ENCODE results near the gene MTA2. TPM values are rescaled to one million over a fixed set of nuclear protein-coding genes. Genes with fewer than 3 reads are reported as not detected.
"Not testable (repeated sequence)": the region's sequence is repeated elsewhere in the genome, so short reads cannot be mapped to it uniquely, and the experiment has no call there.

MTA2 gene
- total RNA-seq, 1 donor from 2014 or later = 109 TPM

DNA sequence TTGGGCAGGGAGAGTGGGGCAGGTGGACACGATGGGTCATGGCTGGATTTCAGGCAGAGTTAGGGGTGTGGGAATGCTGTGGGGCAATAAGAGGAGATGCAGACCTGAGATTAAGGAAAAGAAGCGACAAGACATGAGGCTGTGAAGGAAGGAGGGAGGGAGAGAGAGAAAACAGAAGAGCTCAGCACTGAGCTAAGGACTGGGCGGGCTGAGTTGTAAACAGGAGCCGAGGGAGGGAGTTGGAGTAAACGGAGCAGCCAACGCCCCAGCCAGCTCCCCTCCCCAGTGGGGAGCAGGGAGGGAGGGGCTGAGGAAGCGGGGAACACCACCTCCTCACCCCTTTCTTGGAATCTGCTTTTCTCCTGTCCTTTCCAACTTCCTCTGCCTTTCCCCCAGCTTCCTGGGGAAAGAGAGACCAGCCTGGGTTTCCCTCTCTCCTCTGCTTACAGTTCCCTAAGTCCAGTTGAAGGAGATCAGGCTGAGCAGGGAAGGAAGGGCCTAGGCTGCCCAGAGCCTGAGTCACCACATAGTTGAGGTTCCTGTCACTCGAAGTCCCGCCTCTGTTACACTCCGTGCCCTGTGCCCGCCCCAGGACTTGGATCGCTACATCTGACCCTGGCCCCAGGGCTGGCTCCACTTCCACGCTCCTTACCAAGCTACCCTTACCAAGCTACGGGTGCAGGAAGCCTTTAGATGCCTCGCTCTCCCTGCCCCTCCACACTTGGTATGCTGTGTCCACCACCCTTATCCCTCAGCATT is 48.4 kb downstream of the MTA2 start:
- TF ChIP-seq, protein P1, sequence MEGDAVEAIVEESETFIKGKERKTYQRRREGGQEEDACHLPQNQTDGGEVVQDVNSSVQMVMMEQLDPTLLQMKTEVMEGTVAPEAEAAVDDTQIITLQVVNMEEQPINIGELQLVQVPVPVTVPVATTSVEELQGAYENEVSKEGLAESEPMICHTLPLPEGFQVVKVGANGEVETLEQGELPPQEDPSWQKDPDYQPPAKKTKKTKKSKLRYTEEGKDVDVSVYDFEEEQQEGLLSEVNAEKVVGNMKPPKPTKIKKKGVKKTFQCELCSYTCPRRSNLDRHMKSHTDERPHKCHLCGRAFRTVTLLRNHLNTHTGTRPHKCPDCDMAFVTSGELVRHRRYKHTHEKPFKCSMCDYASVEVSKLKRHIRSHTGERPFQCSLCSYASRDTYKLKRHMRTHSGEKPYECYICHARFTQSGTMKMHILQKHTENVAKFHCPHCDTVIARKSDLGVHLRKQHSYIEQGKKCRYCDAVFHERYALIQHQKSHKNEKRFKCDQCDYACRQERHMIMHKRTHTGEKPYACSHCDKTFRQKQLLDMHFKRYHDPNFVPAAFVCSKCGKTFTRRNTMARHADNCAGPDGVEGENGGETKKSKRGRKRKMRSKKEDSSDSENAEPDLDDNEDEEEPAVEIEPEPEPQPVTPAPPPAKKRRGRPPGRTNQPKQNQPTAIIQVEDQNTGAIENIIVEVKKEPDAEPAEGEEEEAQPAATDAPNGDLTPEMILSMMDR (conservative IDR thresholded peaks at IDR 0.05; ENCODE audit: low read depth, low read length) = no peak
- peak; percentile 95 for DNase-seq (ENCODE audit: low read depth)
- peak overlapping the region; percentile 49 for H3K4me3 ChIP-seq (ENCODE audit: low read depth, low read length)

DNA sequence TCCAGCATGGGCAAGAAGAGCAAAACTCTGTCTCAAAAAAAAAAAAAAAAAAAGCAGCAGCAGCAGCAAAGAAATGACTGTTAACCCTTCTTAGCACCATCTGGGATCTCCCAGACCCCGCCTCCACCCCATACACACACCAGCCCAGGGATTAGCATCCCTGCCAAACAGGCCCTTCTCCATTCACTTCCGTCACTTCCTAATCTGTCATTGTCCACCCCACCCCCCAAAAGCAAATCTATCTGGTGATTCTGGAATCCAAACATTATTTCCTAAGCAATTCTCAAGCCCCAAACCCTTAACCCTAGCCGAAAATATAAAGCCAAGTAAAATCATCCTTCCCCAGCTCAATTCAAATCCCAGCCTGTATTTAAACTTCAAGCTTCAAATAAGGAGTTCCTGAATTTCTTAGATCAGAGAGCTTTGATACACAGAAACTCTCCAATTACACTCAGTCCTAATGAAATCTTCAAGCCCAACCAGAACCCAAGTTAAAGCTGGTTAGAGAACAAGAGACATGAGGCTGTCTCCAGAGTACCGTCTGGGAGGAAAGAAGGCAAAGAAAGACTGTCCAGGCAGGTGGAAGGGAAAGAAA is 49.1 kb downstream of the MTA2 start:
- TF ChIP-seq, protein P1 (conservative IDR thresholded peaks at IDR 0.05; ENCODE audit: low read depth, low read length) = no peak
- peak overlapping the region; percentile 49 for H3K4me3 ChIP-seq (ENCODE audit: low read depth, low read length)
- DNase-seq (ENCODE audit: low read depth) = no peak

DNA sequence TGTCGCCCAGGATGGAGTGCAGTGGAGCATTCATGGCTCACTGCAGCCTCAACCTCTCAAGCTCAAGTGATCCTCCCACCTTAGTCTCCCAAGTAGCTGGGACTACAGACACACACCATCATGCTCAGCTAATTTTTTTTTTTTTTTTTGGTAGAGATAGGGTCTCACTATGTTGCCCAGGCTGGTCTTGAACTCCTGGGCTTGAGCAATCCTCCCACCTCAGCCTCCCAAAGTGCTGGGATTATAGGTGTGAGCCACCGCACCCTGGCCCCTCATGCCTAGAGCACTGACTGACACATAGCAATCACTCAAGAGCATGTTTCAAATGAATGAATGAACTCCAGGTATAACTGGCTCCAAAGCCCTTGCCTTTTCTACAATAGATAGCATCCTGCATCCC is 51.2 kb downstream of the MTA2 start:
- not testable (repeated sequence) for H3K4me3 ChIP-seq (ENCODE audit: low read depth, low read length)

DNA sequence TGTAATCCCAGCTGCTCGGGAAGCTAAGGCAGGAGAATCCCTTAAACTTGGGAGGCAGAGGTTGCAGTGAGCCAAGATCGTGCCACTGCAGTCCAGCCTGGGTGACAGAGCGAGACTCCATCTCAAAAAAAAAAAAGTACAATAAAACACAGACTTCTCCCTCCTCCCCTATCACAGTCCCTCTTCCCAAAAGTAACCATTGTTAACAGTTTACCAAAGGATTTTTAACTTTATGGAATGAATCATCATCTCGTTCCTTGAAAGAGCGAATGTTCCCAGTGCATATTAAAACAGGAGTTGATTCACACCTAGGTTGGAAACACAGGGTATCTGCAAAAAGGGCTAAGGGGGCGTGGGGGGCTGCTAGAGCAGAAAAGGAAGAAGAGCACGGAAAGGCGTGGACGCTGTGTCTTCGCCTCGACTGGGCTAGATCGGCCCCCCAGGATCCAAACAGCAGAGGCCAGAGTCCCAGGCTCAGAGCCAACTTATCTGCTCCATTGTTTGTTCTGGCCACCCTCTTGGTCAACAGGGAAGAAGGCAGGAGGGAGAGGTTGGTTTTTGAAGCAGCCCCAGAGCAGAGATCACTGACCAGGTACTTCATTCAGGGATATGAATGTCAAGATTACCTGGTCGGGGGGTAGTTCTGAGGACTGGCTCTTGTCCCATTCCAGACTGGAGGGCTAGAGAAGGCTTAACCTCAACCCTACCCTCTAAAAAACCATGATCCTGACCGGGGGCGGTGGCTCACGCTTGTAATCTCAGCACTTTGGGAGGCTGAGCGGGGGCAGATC is 52.9 kb downstream of the MTA2 start:
- TF ChIP-seq, protein P1 (conservative IDR thresholded peaks at IDR 0.05; ENCODE audit: low read depth, low read length) = no peak
- H3K4me3 ChIP-seq (ENCODE audit: low read depth, low read length) = no peak overlapping the region
- no peak for DNase-seq (ENCODE audit: low read depth)

More for the DNA sequence above, 51.2 kb downstream of the MTA2 start:
- not testable (repeated sequence) for DNase-seq (ENCODE audit: low read depth)

DNA sequence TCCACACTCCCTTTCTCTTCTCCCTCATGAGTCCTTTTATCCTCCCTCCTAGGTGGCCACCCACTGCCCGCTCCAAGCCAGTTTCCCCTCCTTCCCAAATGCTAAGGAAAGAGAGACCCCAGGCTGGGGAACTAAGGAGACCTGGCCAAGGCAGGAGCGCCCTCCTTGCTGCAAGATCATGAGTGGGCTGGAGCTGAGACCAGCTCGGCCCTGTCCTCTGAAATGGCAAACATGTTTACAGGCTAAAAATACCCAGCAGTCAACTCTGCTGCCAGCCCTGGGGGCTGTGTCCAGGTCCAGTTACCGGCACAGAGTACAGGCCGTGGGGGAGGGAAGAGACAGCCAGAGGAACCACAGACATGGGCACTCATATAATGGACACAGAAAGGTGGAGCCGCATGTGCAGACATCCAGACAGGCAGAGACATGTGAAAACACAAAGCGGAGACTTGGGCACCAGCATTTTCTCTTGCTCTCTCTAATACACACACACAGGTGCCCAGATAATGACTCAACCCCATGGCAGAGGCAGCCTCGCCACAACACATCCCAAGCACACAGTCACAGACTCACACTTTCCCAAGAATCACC is 53.9 kb downstream of the MTA2 start:
- H3K4me3 ChIP-seq (ENCODE audit: low read depth, low read length) = peak overlapping the region; percentile 99
- TF ChIP-seq, protein P1 (conservative IDR thresholded peaks at IDR 0.05; ENCODE audit: low read depth, low read length) = no peak
- DNase-seq (ENCODE audit: low read depth) = no peak

DNA sequence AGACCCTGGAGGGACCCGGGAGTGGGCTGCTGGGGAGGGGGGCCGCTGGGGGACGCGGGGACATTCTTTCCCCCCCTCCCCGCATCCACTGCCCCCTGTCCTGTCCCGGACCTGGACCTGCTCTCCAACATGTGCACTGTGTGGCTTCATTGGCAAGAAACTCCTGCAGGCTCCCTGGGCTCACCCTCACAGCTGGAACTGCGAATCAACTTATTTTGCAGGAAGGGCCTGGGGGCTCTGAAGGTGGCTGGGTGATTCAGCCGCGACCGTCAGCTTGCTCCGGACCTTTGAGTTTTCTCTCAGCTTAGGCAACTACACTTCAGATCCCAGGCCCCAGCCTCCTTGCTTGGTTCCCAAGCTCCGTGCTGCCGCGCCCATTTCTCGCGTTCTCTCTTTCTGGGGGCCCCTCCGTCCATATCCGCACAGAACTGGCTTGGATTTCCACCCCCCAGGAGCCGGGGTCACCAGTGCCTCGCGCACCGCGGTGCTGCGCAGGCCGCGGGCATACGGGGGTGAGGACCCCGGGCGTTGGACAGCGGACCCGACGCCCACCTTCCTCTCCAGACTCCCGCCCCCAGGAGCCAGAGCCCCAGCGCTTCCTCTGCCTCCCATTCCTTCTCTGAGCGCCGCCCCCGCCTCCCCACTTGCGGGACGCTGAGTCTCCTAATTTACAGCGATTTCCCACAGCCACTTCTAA is 54.6 kb downstream of the MTA2 start:
- peak overlapping the region; percentile 99 for H3K4me3 ChIP-seq (ENCODE audit: low read depth, low read length)
- no peak for DNase-seq (ENCODE audit: low read depth)
- TF ChIP-seq, protein P1 (conservative IDR thresholded peaks at IDR 0.05; ENCODE audit: low read depth, low read length) = no peak

Measured in epithelial cell of proximal tubule (primary cell).